HEK293 (cell line): Measurements from ENCODE around the gene PKLR.
A peak's percentile ranks its signal among the peaks of the same experiment; 100 is the strongest.

Experiments
- CTCF ChIA-PET: fragments of 350-600 bp; formaldehyde crosslinking; extraction: SDS; loops from one replicate; lab custom pipeline; 2021; ENCODE audit warnings: antibody characterized with exemption; lab: Yijun Ruan, JAX
- POLR2A ChIA-PET: fragments of 300-600 bp; formaldehyde crosslinking; extraction: SDS; loops from one replicate; lab custom pipeline; 2020; ENCODE audit warnings: antibody characterized with exemption, inconsistent platforms; lab: Yijun Ruan, JAX
- H3K27ac ChIP-seq: fragments of 200-500 bp; sonication (Bioruptor generic); 2 replicates; pipeline ENCODE4 v1.5.1; 2014; ENCODE audit warnings: low read depth, low read length, control low read depth, inconsistent platforms; ENCODE audit errors: extremely low read depth
- H3K36me3 ChIP-seq, 2 experiments: fragments of 200-500 bp in 1 of 2; sonication (Bioruptor generic) in 1 of 2; 1 replicate in 1 of 2; 2 replicates in 1 of 2; pipeline ENCODE4 v1.5.1; 2014 to 2017; ENCODE audit warnings: inconsistent platforms in 2 of 2, low read length in 2 of 2; ENCODE audit not compliant: control insufficient read depth in 2 of 2, insufficient read depth in 1 of 2
- H3K4me1 ChIP-seq: fragments of 200-500 bp; sonication (Bioruptor generic); 2 replicates; pipeline ENCODE4 v1.5.1; 2014; ENCODE audit warnings: mild to moderate bottlenecking, low read length, inconsistent platforms; ENCODE audit not compliant: control insufficient read depth, insufficient read depth
- H3K4me3 ChIP-seq: 2 replicates; pipeline ENCODE4 v1.5.1; 2011; ENCODE audit warnings: low read depth, mild to moderate bottlenecking, control low read depth, low read length, moderate library complexity
- H3K9me3 ChIP-seq: fragments of 200-500 bp; sonication (Bioruptor generic); 2 replicates; pipeline ENCODE4 v1.5.1; 2014; ENCODE audit warnings: low read depth, low read length, inconsistent platforms; ENCODE audit not compliant: control insufficient read depth, insufficient read depth
- ATF2 ChIP-seq: fragments of 450-650 bp; formaldehyde crosslinking; IDR thresholded peaks from 2 replicates; pipeline ENCODE4 v1.5.1; 2016; ENCODE audit warnings: missing biosample characterization, missing genetic modification characterization, low read depth
- IKZF3 ChIP-seq: fragments of 450-650 bp; IDR thresholded peaks from 2 replicates; pipeline ENCODE4 v1.5.0; 2018; ENCODE audit warnings: missing biosample characterization, mild to moderate bottlenecking, missing genetic modification characterization, moderate library complexity
- PATZ1 ChIP-seq: fragments of 450-650 bp; formaldehyde crosslinking; IDR thresholded peaks from 2 replicates; pipeline ENCODE4 v1.5.1; 2016; ENCODE audit warnings: missing biosample characterization, missing genetic modification characterization
- TSHZ1 ChIP-seq: fragments of 450-650 bp; formaldehyde crosslinking; IDR thresholded peaks from 2 replicates; pipeline ENCODE4 v1.5.1; 2016; ENCODE audit warnings: missing biosample characterization, missing genetic modification characterization, borderline replicate concordance
- YY1 ChIP-seq: fragments of 450-650 bp; formaldehyde crosslinking; IDR thresholded peaks from 2 replicates; pipeline ENCODE4 v1.5.1; 2018; ENCODE audit warnings: missing biosample characterization, missing genetic modification characterization
- ZBTB17 ChIP-seq: fragments of 450-650 bp; formaldehyde crosslinking; IDR thresholded peaks from 2 replicates; pipeline ENCODE4 v1.5.1; 2016; ENCODE audit warnings: missing biosample characterization, missing genetic modification characterization
- ZNF114 ChIP-seq: fragments of 450-650 bp; formaldehyde crosslinking; IDR thresholded peaks from 2 replicates; pipeline ENCODE4 v1.5.0; 2017; ENCODE audit warnings: missing biosample characterization, missing genetic modification characterization
- ZNF169 ChIP-seq: fragments of 450-650 bp; formaldehyde crosslinking; IDR thresholded peaks from 2 replicates; pipeline ENCODE4 v1.5.1; 2016; ENCODE audit warnings: missing biosample characterization, missing genetic modification characterization
- ZNF223 ChIP-seq: fragments of 450-650 bp; formaldehyde crosslinking; IDR thresholded peaks from 2 replicates; pipeline ENCODE4 v1.5.1; 2016; ENCODE audit warnings: missing biosample characterization, missing genetic modification characterization
- ZNF280C ChIP-seq: fragments of 450-650 bp; formaldehyde crosslinking; IDR thresholded peaks from 2 replicates; pipeline ENCODE4 v1.5.1; 2016; ENCODE audit warnings: missing biosample characterization, missing genetic modification characterization
- ZNF362 ChIP-seq: fragments of 450-650 bp; formaldehyde crosslinking; IDR thresholded peaks from 2 replicates; pipeline ENCODE4 v1.5.1; 2016; ENCODE audit warnings: missing biosample characterization, missing genetic modification characterization
- ZNF37A ChIP-seq: fragments of 450-650 bp; IDR thresholded peaks from 2 replicates; pipeline ENCODE4 v1.5.1; 2018; ENCODE audit warnings: missing biosample characterization, missing genetic modification characterization
- ZNF404 ChIP-seq: fragments of 450-650 bp; formaldehyde crosslinking; IDR thresholded peaks from 2 replicates; pipeline ENCODE4 v1.5.1; 2017; ENCODE audit warnings: missing biosample characterization, missing genetic modification characterization
- ZNF544 ChIP-seq: fragments of 450-650 bp; formaldehyde crosslinking; IDR thresholded peaks from 2 replicates; pipeline ENCODE4 v1.5.0; 2017; ENCODE audit warnings: missing biosample characterization, missing genetic modification characterization
- ZNF600 ChIP-seq: fragments of 450-650 bp; formaldehyde crosslinking; IDR thresholded peaks from 2 replicates; pipeline ENCODE4 v1.5.1; 2016; ENCODE audit warnings: missing biosample characterization, missing genetic modification characterization
- ZNF624 ChIP-seq: fragments of 450-650 bp; formaldehyde crosslinking; IDR thresholded peaks from 2 replicates; pipeline ENCODE4 v1.5.1; 2017; ENCODE audit warnings: missing biosample characterization, missing genetic modification characterization
- ZNF768 ChIP-seq: fragments of 450-650 bp; formaldehyde crosslinking; IDR thresholded peaks from 2 replicates; pipeline ENCODE4 v1.5.1; 2018; ENCODE audit warnings: missing biosample characterization, mild to moderate bottlenecking, missing genetic modification characterization

The PKLR gene

GRCh38 chr1:155322953-155323728 lies 21.9 kb upstream of the PKLR start (continued):
- TF ChIP-seq ATF2 (tag by site-specific recombination) (no peak), ZNF169 (no peak)

GRCh38 chr1:155322571-155322952 lies 21.3 kb upstream of the PKLR start:
- peak; percentile 1; the same call in 1 of the 2 replicates for TF ChIP-seq IKZF3
- TF ChIP-seq ZNF544 (tag by site-specific recombination): no peak
- Histone ChIP-seq H3K36me3 (peaks cover 11 to 62% of the 10 kb centered on the region in 2 experiments; a peak in 2 of 3 replicates), H3K27ac (no peak overlapping the region; the same call in 1 of the 2 replicates), H3K4me3 (peak overlapping the region; percentile 86), H3K4me1 (0 out of 2 replicates have a peak, but pooled peaks cover 3% of the 10 kb centered on the region), H3K9me3 (no peaks in the 10 kb centered on the region)
- CTCF ChIA-PET: interaction anchor here (0.6 to 8.4 kb wide), 12 partner anchors 11 to 178 kb away, joined by 3 to 77 read pairs (median 4); partner anchors contain the start of genes HCN3 and MTX1
- POLR2A ChIA-PET: interaction anchor here (1.1 to 4.4 kb wide), 4 partner anchors 49 to 145 kb away, joined by 3 to 32 read pairs (median 13); partner anchors contain the start of genes CLK2 and SCAMP3

- 0 out of 2 replicates have a peak, but pooled peaks cover 3% of the 10 kb centered on the region for H3K4me1 ChIP-seq
- no peak overlapping the region for H3K4me3 ChIP-seq
- peak overlapping the region; percentile 7 for H3K27ac ChIP-seq
- no peaks in the 10 kb centered on the region for H3K9me3 ChIP-seq
- CTCF ChIA-PET: interaction anchor here (0.6 to 8.4 kb wide), 12 partner anchors 10 to 236 kb away, joined by 3 to 77 read pairs (median 4); partner anchors contain the start of genes HCN3 and MTX1
- H3K36me3 ChIP-seq: peaks cover 13 to 60% of the 10 kb centered on the region in 2 experiments; a peak in 2 of 3 replicates
- POLR2A ChIA-PET: interaction anchor here (0.8 to 4.4 kb wide), 7 partner anchors 8 to 241 kb away, joined by 3 to 32 read pairs (median 3); partner anchors contain the start of genes ASH1L, CLK2 and SCAMP3
- no peak for TF ChIP-seq ZNF280C (tag by site-specific recombination)
- TF ChIP-seq YY1 (tag by site-specific recombination): no peak
- peak; percentile 74 for TF ChIP-seq ZBTB17
- peak; percentile 43; the same call in 1 of the 2 replicates for TF ChIP-seq ZNF600 (tag by site-specific recombination)
- no peak for TF ChIP-seq ZNF114
- no peak for TF ChIP-seq ZNF362 (tag by site-specific recombination)
- no peak for TF ChIP-seq ZNF624 (tag by site-specific recombination)
- no peak for TF ChIP-seq TSHZ1 (tag by site-specific recombination)
- TF ChIP-seq IKZF3: 0 out of 2 replicates have a peak, but pooled peaks have one; percentile 56
- no peak for TF ChIP-seq ZNF37A
- TF ChIP-seq ZNF404: no peak
- TF ChIP-seq ZNF223 (tag by site-specific recombination): no peak
- TF ChIP-seq ZNF768 (tag by site-specific recombination): no peak
- 0 out of 2 replicates have a peak, but pooled peaks have one; percentile 19 for TF ChIP-seq PATZ1
Measured at GRCh38 chr1:155321639-155322503, 20.6 kb upstream of the PKLR start.
